Measurements from ENCODE around the gene PMAIP1. TPM values are rescaled to one million over a fixed set of nuclear protein-coding genes. Genes with fewer than 3 reads are reported as not detected.
A peak's percentile ranks its signal among the peaks of the same experiment; 100 is the strongest.
"Not testable (repeated sequence)": the region's sequence is repeated elsewhere in the genome, so short reads cannot be mapped to it uniquely, and the experiment has no call there.

Gene PMAIP1
- total and polyA plus RNA-seq, 7 experiments from 2014 or later, result 1.5 to 95.1 (median 6.6) TPM

DNA sequence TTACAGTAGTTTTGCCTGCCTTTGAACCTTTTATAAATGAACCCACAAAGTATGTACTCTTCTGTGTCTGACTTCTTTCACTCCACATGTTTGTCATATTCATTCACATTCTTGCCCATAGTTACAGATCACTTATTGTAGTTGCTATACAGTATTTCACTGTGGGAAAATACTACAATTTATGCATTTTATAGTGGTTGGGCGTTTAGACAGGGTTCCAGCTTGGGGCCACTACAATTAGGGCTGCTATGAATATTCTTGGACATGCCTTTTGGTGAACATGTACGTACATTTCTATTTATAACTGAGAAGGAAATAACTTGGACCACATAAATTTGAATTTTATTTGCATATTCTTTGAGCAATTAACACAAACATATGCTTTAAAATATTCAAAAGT lies 15.4 kb upstream of the PMAIP1 start:
- DNase-seq (no peak), ATAC-seq (no peak)
- Mint-ChIP-seq H3K36me3 (no peaks in the 10 kb centered on the region), H3K4me3 (no peak overlapping the region), H3K27me3 (no peaks in the 10 kb centered on the region), H3K9me3 (no peaks in the 10 kb centered on the region), H3K4me1 (peaks cover 11 to 49% (median 27%) of the 10 kb centered on the region in 7 donors), H3K27ac (no peak overlapping the region)
- no peak overlapping the region for H3K4me3 ChIP-seq (ENCODE audit: low read length)
- peaks cover 8 to 9% of the 10 kb centered on the region in 2 donors for H3K4me1 ChIP-seq (ENCODE audit: control insufficient read depth in 2 of 2, insufficient read depth in 2 of 2, low read length in 2 of 2)
- CTCF ChIA-PET, result no interaction called here
- H3K27ac ChIP-seq (ENCODE audit: low read depth, low read length), result no peak overlapping the region
- no peaks in the 10 kb centered on the region for H3K9me3 ChIP-seq (ENCODE audit: control insufficient read depth in 2 of 3, low read length in 3 of 3)
- POLR2A ChIA-PET, result no interaction called here
- H3K27me3 ChIP-seq (ENCODE audit: control insufficient read depth in 2 of 2, insufficient read depth in 2 of 2, low read length in 2 of 2), result no peaks in the 10 kb centered on the region
- H3K36me3 ChIP-seq (ENCODE audit: control insufficient read depth in 2 of 3, insufficient read depth in 3 of 3, low read length in 3 of 3), result no peaks in the 10 kb centered on the region
- intact Hi-C loops (cut with micrococcal nuclease), result loop anchor here (2.0 to 10.0 kb wide), 2 partner anchors 14 to 750 kb away; partner anchors contain the start of genes PMAIP1 (in 1 of the 2) and SEC11C (in 1 of the 2)

GRCh38 chr18:59885579-59886163 lies 14.1 kb upstream of the PMAIP1 start:
- Histone ChIP-seq H3K4me1 (ENCODE audit: control insufficient read depth in 2 of 2, insufficient read depth in 2 of 2, low read length in 2 of 2) (peaks cover 8 to 9% of the 10 kb centered on the region in 2 donors), H3K27me3 (ENCODE audit: control insufficient read depth in 2 of 2, insufficient read depth in 2 of 2, low read length in 2 of 2) (no peaks in the 10 kb centered on the region), H3K27ac (ENCODE audit: low read depth, low read length) (no peak overlapping the region), H3K9me3 (ENCODE audit: control insufficient read depth in 2 of 3, low read length in 3 of 3) (no peaks in the 10 kb centered on the region), H3K4me3 (ENCODE audit: low read length) (no peak overlapping the region), H3K36me3 (ENCODE audit: control insufficient read depth in 2 of 3, insufficient read depth in 3 of 3, low read length in 3 of 3) (no peaks in the 10 kb centered on the region)
- Mint-ChIP-seq H3K27ac (peak overlapping the region in 5 of 9 donors; percentile 4 to 76 (median 32)), H3K4me1 (peaks cover 10 to 50% (median 27%) of the 10 kb centered on the region in 7 donors), H3K9me3 (no peaks in the 10 kb centered on the region), H3K36me3 (no peaks in the 10 kb centered on the region), H3K27me3 (no peaks in the 10 kb centered on the region), H3K4me3 (peak overlapping the region in 5 of 10 donors; percentile 6 to 66 (median 8))
- ATAC-seq (peak; percentile 62), DNase-seq (peak in 1 of 9 donors; percentile 32)
- CTCF ChIA-PET, result no interaction called here
- POLR2A ChIA-PET, result no interaction called here
- intact Hi-C loops (cut with micrococcal nuclease), result loop anchor here (1.0 to 10.0 kb wide), 3 partner anchors 13 to 751 kb away; partner anchors contain the start of genes PMAIP1 (in 2 of the 2) and SEC11C (in 1 of the 2)

DNA sequence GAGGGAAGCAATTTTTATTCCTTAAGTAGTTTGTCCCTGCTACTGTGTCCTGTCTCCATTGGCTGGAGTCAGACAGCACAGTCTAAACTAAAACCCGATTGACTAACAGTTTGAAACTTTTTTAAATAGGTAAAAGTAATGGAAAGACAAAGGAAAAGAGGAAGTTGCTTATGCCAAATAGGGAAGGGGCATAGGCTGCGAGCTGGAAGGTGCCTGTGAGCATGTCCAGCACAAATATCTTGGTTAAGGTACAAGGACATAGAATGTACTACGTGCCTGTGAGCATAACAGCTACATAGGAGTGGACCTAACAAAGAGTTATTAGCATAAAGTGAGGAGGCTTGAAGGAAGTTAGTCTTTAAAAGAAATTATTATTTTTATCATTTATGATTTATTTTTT lies 13.4 kb upstream of the PMAIP1 start:
- Mint-ChIP-seq H3K4me1 (peaks cover 7 to 51% (median 27%) of the 10 kb centered on the region in 7 donors), H3K27ac (peak overlapping the region in 2 of 9 donors; percentile 4 to 76), H3K4me3 (peak overlapping the region in 1 of 10 donors; percentile 8)
- H3K36me3 ChIP-seq (ENCODE audit: control insufficient read depth in 2 of 3, insufficient read depth in 3 of 3, low read length in 3 of 3); H3K4me3 ChIP-seq (ENCODE audit: low read length); DNase-seq; H3K27me3 Mint-ChIP-seq; H3K27ac ChIP-seq (ENCODE audit: low read depth, low read length); ATAC-seq; H3K9me3 ChIP-seq (ENCODE audit: control insufficient read depth in 2 of 3, low read length in 3 of 3); H3K4me1 ChIP-seq (ENCODE audit: control insufficient read depth in 2 of 2, insufficient read depth in 2 of 2, low read length in 2 of 2); POLR2A ChIA-PET; H3K9me3 Mint-ChIP-seq; H3K36me3 Mint-ChIP-seq; H3K27me3 ChIP-seq (ENCODE audit: control insufficient read depth in 2 of 2, insufficient read depth in 2 of 2, low read length in 2 of 2): not testable (repeated sequence)
- CTCF ChIA-PET, result interaction anchor here (0.6 kb wide), 1 partner anchor 48 kb away, joined by 3 read pairs; no protein-coding TSS in a partner anchor
- intact Hi-C loops (cut with micrococcal nuclease), result loop anchor here in 1 of 2 donors (10.0 kb wide), 1 partner anchor 752 kb away; the partner anchor contains the start of gene SEC11C

GRCh38 chr18:59892123-59892522 lies 7.7 kb upstream of the PMAIP1 start:
- no peak for DNase-seq
- no peak for ATAC-seq
- intact Hi-C loops (cut with micrococcal nuclease), result no loop called here
- no peaks in the 10 kb centered on the region for H3K36me3 ChIP-seq (ENCODE audit: control insufficient read depth in 2 of 3, insufficient read depth in 3 of 3, low read length in 3 of 3)
- no peak overlapping the region for H3K27ac ChIP-seq (ENCODE audit: low read depth, low read length)
- H3K4me1 ChIP-seq (ENCODE audit: control insufficient read depth in 2 of 2, insufficient read depth in 2 of 2, low read length in 2 of 2), result no peaks in the 10 kb centered on the region
- ChIA-PET POLR2A (no interaction called here), CTCF (no interaction called here)
- peaks cover 0 to 16% (median 0%) of the 10 kb centered on the region in 7 donors for H3K4me1 Mint-ChIP-seq
- H3K9me3 ChIP-seq (ENCODE audit: control insufficient read depth in 2 of 3, low read length in 3 of 3), result no peaks in the 10 kb centered on the region
- H3K27me3 ChIP-seq (ENCODE audit: control insufficient read depth in 2 of 2, insufficient read depth in 2 of 2, low read length in 2 of 2), result no peaks in the 10 kb centered on the region
- no peak overlapping the region for H3K4me3 ChIP-seq (ENCODE audit: low read length)
- no peaks in the 10 kb centered on the region for H3K9me3 Mint-ChIP-seq
- H3K27ac Mint-ChIP-seq, result no peak overlapping the region
- no peak overlapping the region for H3K4me3 Mint-ChIP-seq
- no peaks in the 10 kb centered on the region for H3K27me3 Mint-ChIP-seq
- H3K36me3 Mint-ChIP-seq, result no peaks in the 10 kb centered on the region

- Mint-ChIP-seq H3K36me3 (peaks cover 0 to 2% (median 0%) of the 10 kb centered on the region in 5 donors), H3K27ac (no peak overlapping the region), H3K4me1 (peaks cover 0 to 22% (median under 1%) of the 10 kb centered on the region in 7 donors), H3K4me3 (no peak overlapping the region), H3K27me3 (no peaks in the 10 kb centered on the region), H3K9me3 (no peaks in the 10 kb centered on the region)
- Histone ChIP-seq H3K27me3 (ENCODE audit: control insufficient read depth in 2 of 2, insufficient read depth in 2 of 2, low read length in 2 of 2) (no peaks in the 10 kb centered on the region), H3K9me3 (ENCODE audit: control insufficient read depth in 2 of 3, low read length in 3 of 3) (no peaks in the 10 kb centered on the region), H3K36me3 (ENCODE audit: control insufficient read depth in 2 of 3, insufficient read depth in 3 of 3, low read length in 3 of 3) (no peaks in the 10 kb centered on the region), H3K27ac (ENCODE audit: low read depth, low read length) (no peak overlapping the region), H3K4me1 (ENCODE audit: control insufficient read depth in 2 of 2, insufficient read depth in 2 of 2, low read length in 2 of 2) (no peaks in the 10 kb centered on the region), H3K4me3 (ENCODE audit: low read length) (no peak overlapping the region)
- POLR2A ChIA-PET, result no interaction called here
- no peak for DNase-seq
- intact Hi-C loops (cut with micrococcal nuclease), result no loop called here
- CTCF ChIA-PET, result no interaction called here
- no peak for ATAC-seq
Observed at GRCh38 chr18:59893971-59894370, 5.8 kb upstream of the PMAIP1 start.

GRCh38 chr18:59897321-59897954 lies 2.4 kb upstream of the PMAIP1 start:
- ChIA-PET POLR2A (no interaction called here), CTCF (no interaction called here)
- ATAC-seq (no peak), DNase-seq (no peak)
- Mint-ChIP-seq H3K9me3 (no peaks in the 10 kb centered on the region), H3K4me3 (peak overlapping the region in 1 of 10 donors; percentile 0), H3K36me3 (peaks cover 0 to 8% (median 0%) of the 10 kb centered on the region in 5 donors), H3K4me1 (peaks cover 7 to 36% (median 21%) of the 10 kb centered on the region in 7 donors), H3K27ac (peak overlapping the region in 2 of 9 donors; percentile 60 to 77), H3K27me3 (no peaks in the 10 kb centered on the region)
- no peak overlapping the region for H3K27ac ChIP-seq (ENCODE audit: low read depth, low read length)
- peaks cover 0 to 8% (median 0%) of the 10 kb centered on the region in 3 experiments for H3K36me3 ChIP-seq (ENCODE audit: control insufficient read depth in 2 of 3, insufficient read depth in 3 of 3, low read length in 3 of 3)
- no peaks in the 10 kb centered on the region for H3K27me3 ChIP-seq (ENCODE audit: control insufficient read depth in 2 of 2, insufficient read depth in 2 of 2, low read length in 2 of 2)
- H3K9me3 ChIP-seq (ENCODE audit: control insufficient read depth in 2 of 3, low read length in 3 of 3), result no peaks in the 10 kb centered on the region
- H3K4me3 ChIP-seq (ENCODE audit: low read length), result no peak overlapping the region
- peaks cover 8 to 11% of the 10 kb centered on the region in 2 donors for H3K4me1 ChIP-seq (ENCODE audit: control insufficient read depth in 2 of 2, insufficient read depth in 2 of 2, low read length in 2 of 2)
- intact Hi-C loops (cut with micrococcal nuclease), result no loop called here

All from naive thymus-derived CD4-positive, alpha-beta T cell (primary cell).